Stimulated activated naive B cell treated with anti-CD40 and anti-IgM and Interleukin-4, amounts not matched to agents 10 μg/mL and 1 μg/mL and 100 μg/mL, for 72 hours (primary cell): ENCODE measurements around the gene LSP1.

Experiments
- ATAC-seq, 2 donors: fragments of 150-1000 bp; cut with Tn5 transposase; replicated peaks; 2 replicates each; pipeline ENCODE4 v1.10.0; 2021; ENCODE audit warnings: moderate library complexity in 1 of 2
- DNase-seq: peaks from one replicate; pipeline ENCODE4 v3.0.0; 2021
- H3K27ac Mint-ChIP-seq: one replicate; pipeline ENCODE4 v1.8.0; 2022; ENCODE audit warnings: mild to moderate bottlenecking, mixed read lengths
- H3K27me3 Mint-ChIP-seq, 2 donors: one replicate each; pipeline ENCODE4 v1.8.0; 2022; ENCODE audit warnings: mixed read lengths in 2 of 2
- H3K36me3 Mint-ChIP-seq, 2 donors: one replicate each; pipeline ENCODE4 v1.8.0; 2022; ENCODE audit warnings: mixed read lengths in 2 of 2, mild to moderate bottlenecking in 1 of 2
- H3K4me1 Mint-ChIP-seq, 2 donors: one replicate each; pipeline ENCODE4 v1.8.0; 2022; ENCODE audit warnings: mixed read lengths in 2 of 2, mild to moderate bottlenecking in 1 of 2
- H3K4me3 Mint-ChIP-seq, 2 donors: one replicate each; pipeline ENCODE4 v1.8.0; 2022; ENCODE audit warnings: mild to moderate bottlenecking in 2 of 2, mixed read lengths in 2 of 2, moderate library complexity in 1 of 2
- H3K9me3 Mint-ChIP-seq, 2 donors: one replicate each; pipeline ENCODE4 v1.8.0; 2022; ENCODE audit warnings: mixed read lengths in 2 of 2, mild to moderate bottlenecking in 1 of 2

LSP1 gene

GRCh38 chr11:1855886-1856265 lies 3.0 kb downstream of the LSP1 start:
- ATAC-seq (no peak), DNase-seq (no peak)
- Mint-ChIP-seq H3K9me3 (no peaks in the 10 kb centered on the region), H3K4me3 (peak overlapping the region; percentile 89 to 96), H3K36me3 (peaks cover 7 to 28% of the 10 kb centered on the region in 2 donors), H3K27ac (peak overlapping the region; percentile 96), H3K4me1 (peaks cover 47 to 70% of the 10 kb centered on the region in 2 donors), H3K27me3 (no peaks in the 10 kb centered on the region)

- Mint-ChIP-seq H3K27ac (peak overlapping the region; percentile 89), H3K4me3 (peak overlapping the region; percentile 64 to 66), H3K27me3 (no peaks in the 10 kb centered on the region), H3K4me1 (peaks cover 42 to 64% of the 10 kb centered on the region in 2 donors), H3K36me3 (peaks cover 7 to 28% of the 10 kb centered on the region in 2 donors), H3K9me3 (no peaks in the 10 kb centered on the region)
- DNase-seq (no peak), ATAC-seq (no peak)
Observed at GRCh38 chr11:1856306-1857005, 3.6 kb downstream of the LSP1 start.

- Mint-ChIP-seq H3K4me3 (no peak overlapping the region), H3K27me3 (no peaks in the 10 kb centered on the region), H3K9me3 (no peaks in the 10 kb centered on the region), H3K4me1 (peaks cover 36 to 58% of the 10 kb centered on the region in 2 donors), H3K36me3 (peaks cover 7 to 28% of the 10 kb centered on the region in 2 donors), H3K27ac (no peak overlapping the region)
- DNase-seq (no peak), ATAC-seq (no peak)
Observed at GRCh38 chr11:1857064-1857463, 4.2 kb downstream of the LSP1 start.

GRCh38 chr11:1858154-1858553 lies 5.3 kb downstream of the LSP1 start:
- H3K27ac Mint-ChIP-seq, result peak overlapping the region; percentile 28
- H3K4me1 Mint-ChIP-seq, result peaks cover 29 to 47% of the 10 kb centered on the region in 2 donors
- no peaks in the 10 kb centered on the region for H3K27me3 Mint-ChIP-seq
- H3K4me3 Mint-ChIP-seq, result no peak overlapping the region
- H3K36me3 Mint-ChIP-seq, result peaks cover 12 to 25% of the 10 kb centered on the region in 2 donors
- DNase-seq, result no peak
- H3K9me3 Mint-ChIP-seq, result no peaks in the 10 kb centered on the region
- ATAC-seq, result no peak

- Mint-ChIP-seq H3K4me3 (no peak overlapping the region), H3K9me3 (no peaks in the 10 kb centered on the region), H3K36me3 (peaks cover 13 to 21% of the 10 kb centered on the region in 2 donors), H3K27me3 (no peaks in the 10 kb centered on the region), H3K27ac (peak overlapping the region; percentile 17), H3K4me1 (peaks cover 30 to 43% of the 10 kb centered on the region in 2 donors)
- ATAC-seq, result no peak
- no peak for DNase-seq
Observed at GRCh38 chr11:1858576-1858975, 5.7 kb downstream of the LSP1 start.

- DNase-seq, result no peak
- ATAC-seq, result no peak
- Mint-ChIP-seq H3K9me3 (no peaks in the 10 kb centered on the region), H3K27ac (no peak overlapping the region), H3K36me3 (peaks cover 14 to 16% of the 10 kb centered on the region in 2 donors), H3K4me3 (no peak overlapping the region), H3K27me3 (no peaks in the 10 kb centered on the region), H3K4me1 (peaks cover 27 to 39% of the 10 kb centered on the region in 2 donors)
Observed at GRCh38 chr11:1859004-1859403, 6.1 kb downstream of the LSP1 start.

- peaks cover 12 to 15% of the 10 kb centered on the region in 2 donors for H3K36me3 Mint-ChIP-seq
- H3K4me1 Mint-ChIP-seq, result peaks cover 27 to 33% of the 10 kb centered on the region in 2 donors
- no peaks in the 10 kb centered on the region for H3K9me3 Mint-ChIP-seq
- H3K27ac Mint-ChIP-seq, result no peak overlapping the region
- DNase-seq, result no peak
- H3K27me3 Mint-ChIP-seq, result no peaks in the 10 kb centered on the region
- no peak overlapping the region for H3K4me3 Mint-ChIP-seq
- no peak for ATAC-seq
Observed at GRCh38 chr11:1860108-1860507, 7.2 kb downstream of the LSP1 start.

GRCh38 chr11:1861435-1862411 lies 8.8 kb downstream of the LSP1 start:
- no peaks in the 10 kb centered on the region for H3K27me3 Mint-ChIP-seq
- no peak overlapping the region for H3K27ac Mint-ChIP-seq
- ATAC-seq (no peak), DNase-seq (no peak)
- peaks cover 20 to 28% of the 10 kb centered on the region in 2 donors for H3K36me3 Mint-ChIP-seq
- no peak overlapping the region for H3K4me3 Mint-ChIP-seq
- peaks cover 29 to 33% of the 10 kb centered on the region in 2 donors for H3K4me1 Mint-ChIP-seq
- no peaks in the 10 kb centered on the region for H3K9me3 Mint-ChIP-seq

- H3K27me3 Mint-ChIP-seq, result no peaks in the 10 kb centered on the region
- DNase-seq (no peak), ATAC-seq (no peak)
- peaks cover 33 to 42% of the 10 kb centered on the region in 2 donors for H3K4me1 Mint-ChIP-seq
- H3K9me3 Mint-ChIP-seq, result no peaks in the 10 kb centered on the region
- no peak overlapping the region for H3K4me3 Mint-ChIP-seq
- peaks cover 21 to 29% of the 10 kb centered on the region in 2 donors for H3K36me3 Mint-ChIP-seq
- H3K27ac Mint-ChIP-seq, result peak overlapping the region; percentile 17
Observed at GRCh38 chr11:1862588-1863351, 9.9 kb downstream of the LSP1 start.

- no peaks in the 10 kb centered on the region for H3K9me3 Mint-ChIP-seq
- peaks cover 18 to 29% of the 10 kb centered on the region in 2 donors for H3K36me3 Mint-ChIP-seq
- ATAC-seq (no peak), DNase-seq (no peak)
- no peak overlapping the region for H3K27ac Mint-ChIP-seq
- H3K4me3 Mint-ChIP-seq, result no peak overlapping the region
- no peaks in the 10 kb centered on the region for H3K27me3 Mint-ChIP-seq
- peaks cover 34 to 42% of the 10 kb centered on the region in 2 donors for H3K4me1 Mint-ChIP-seq
Observed at GRCh38 chr11:1863352-1864216, 10.7 kb downstream of the LSP1 start.

GRCh38 chr11:1864231-1864630 lies 11.3 kb downstream of the LSP1 start:
- Mint-ChIP-seq H3K36me3 (peaks cover 20 to 30% of the 10 kb centered on the region in 2 donors), H3K27me3 (no peaks in the 10 kb centered on the region), H3K4me3 (no peak overlapping the region), H3K4me1 (peaks cover 36 to 46% of the 10 kb centered on the region in 2 donors), H3K9me3 (no peaks in the 10 kb centered on the region), H3K27ac (no peak overlapping the region)
- DNase-seq (no peak), ATAC-seq (no peak)

- ATAC-seq (no peak), DNase-seq (no peak)
- H3K4me1 Mint-ChIP-seq, result peaks cover 41 to 54% of the 10 kb centered on the region in 2 donors
- H3K27me3 Mint-ChIP-seq, result no peaks in the 10 kb centered on the region
- no peak overlapping the region for H3K27ac Mint-ChIP-seq
- H3K4me3 Mint-ChIP-seq, result no peak overlapping the region
- H3K36me3 Mint-ChIP-seq, result peaks cover 26 to 33% of the 10 kb centered on the region in 2 donors
- no peaks in the 10 kb centered on the region for H3K9me3 Mint-ChIP-seq
Observed at GRCh38 chr11:1864831-1865665, 12.2 kb downstream of the LSP1 start.

GRCh38 chr11:1866226-1866625 lies 13.3 kb downstream of the LSP1 start:
- Mint-ChIP-seq H3K27me3 (no peaks in the 10 kb centered on the region), H3K4me1 (peaks cover 52 to 66% of the 10 kb centered on the region in 2 donors), H3K27ac (no peak overlapping the region), H3K36me3 (peaks cover 38 to 40% of the 10 kb centered on the region in 2 donors), H3K9me3 (no peaks in the 10 kb centered on the region), H3K4me3 (no peak overlapping the region)
- no peak for ATAC-seq
- no peak for DNase-seq
